Activated naive CD8-positive, alpha-beta T cell treated with anti-CD3 and anti-CD28 coated beads, Interleukin-2, amount 50 U/mL, for 16 hours (primary cell): ENCODE results near the gene SLC16A3.

Experiments used
- DNase-seq: peaks from one replicate; pipeline ENCODE4 v3.0.0-alpha.2; 2020; ENCODE audit warnings: low read depth, low spot score

SLC16A3 gene

DNA sequence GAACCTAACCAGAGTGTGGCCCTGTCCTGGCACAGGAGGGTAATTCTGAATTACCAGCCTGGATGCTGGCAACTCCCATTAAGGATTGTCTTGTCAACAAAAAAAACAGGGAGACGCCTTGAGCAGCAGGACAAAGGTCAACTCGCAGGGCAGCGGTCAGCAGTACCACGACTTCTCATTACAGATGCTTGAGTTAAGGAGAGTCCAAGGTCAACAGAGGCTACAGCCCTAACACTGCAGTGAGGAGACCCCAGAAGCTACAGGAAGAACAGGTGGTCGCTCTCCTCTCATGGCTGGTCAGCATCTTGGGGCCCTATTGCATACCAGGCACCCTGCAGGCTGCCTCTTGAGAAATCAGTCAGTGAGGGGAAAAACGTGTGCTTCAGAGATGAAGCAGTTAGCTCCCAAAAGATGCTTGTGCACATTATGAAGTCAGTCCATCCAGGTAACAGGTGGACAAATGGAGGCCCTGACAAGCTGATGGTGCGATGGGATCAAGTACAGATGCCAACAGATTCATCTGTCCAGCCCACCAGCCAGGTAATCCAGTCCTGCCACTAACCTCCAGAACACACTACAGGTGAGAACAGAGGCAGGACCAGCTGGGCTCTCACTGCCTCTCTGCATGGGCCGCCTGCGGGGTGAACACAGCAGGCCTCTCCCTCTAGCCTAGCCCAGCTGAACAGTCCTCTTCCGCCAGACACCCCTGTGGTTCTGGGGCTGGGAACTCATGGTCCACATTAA is 40.5 kb downstream of the SLC16A3 start:
- no peak for DNase-seq

DNA sequence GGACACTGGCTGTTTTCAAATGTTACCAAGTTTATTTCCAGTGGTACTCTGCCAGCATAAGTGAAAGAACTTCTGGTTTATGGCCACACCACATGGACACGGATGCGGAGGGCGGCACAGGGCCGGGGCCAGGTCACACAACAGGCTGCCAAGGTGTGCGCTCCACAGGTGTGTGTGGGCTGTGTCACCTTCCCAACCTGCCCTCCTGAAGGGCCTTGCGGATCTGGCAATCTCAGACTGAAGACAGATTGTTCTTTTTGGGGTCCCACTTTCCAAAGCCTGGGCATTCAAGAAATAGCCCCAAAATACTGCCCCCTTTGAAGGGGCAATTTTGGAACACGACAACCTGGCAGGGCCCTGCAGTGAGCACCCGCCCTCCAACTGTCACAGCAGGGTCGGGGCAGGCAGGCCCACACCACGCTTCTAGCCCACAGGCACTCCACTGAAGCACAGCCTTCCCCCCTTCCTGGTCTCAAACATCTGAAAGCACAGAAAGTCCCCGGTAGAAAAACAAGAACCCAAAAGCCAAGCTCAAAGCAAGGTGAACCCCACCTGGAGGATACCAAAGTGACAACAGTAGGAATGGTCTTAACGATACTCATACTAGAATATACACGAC is 41.1 kb downstream of the SLC16A3 start:
- no peak for DNase-seq

DNA sequence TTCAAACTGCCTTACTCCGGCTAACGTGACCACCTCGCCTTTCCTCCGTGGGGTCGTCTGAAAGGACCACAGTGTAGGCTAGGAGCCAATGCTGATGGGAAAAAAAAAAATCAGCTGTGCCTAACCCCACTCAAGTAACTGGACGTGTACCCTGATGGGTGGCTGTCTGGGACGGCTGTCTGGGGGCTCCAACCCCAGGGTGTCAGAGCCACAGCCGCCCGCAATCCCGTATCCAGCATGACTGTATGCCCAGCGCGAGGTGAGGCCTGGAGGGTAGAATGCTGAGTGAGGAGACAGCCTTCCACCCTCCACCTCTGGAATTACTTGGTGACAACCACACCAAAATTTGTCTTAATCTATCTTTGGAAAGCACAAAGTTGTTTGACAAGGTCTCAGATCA is 41.8 kb downstream of the SLC16A3 start:
- DNase-seq, result no peak

DNA sequence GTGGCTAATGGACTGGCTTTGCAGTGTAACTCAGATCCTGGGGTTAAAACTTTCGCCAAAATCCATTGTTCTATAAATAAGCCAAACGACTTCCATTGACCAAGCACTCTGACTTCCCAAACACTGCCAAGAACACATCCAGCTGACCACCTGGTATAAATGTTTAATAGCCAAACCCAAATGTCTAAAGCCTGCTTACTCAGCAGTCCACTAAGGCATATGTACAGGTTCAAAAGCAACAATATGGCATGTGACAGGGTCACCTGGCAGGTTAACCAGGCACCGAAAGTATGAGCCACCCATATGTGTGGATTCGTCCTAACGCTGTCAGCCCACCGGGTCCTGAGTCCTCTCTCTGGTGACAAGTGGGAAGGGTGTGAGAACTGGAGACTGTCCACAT is 42.6 kb downstream of the SLC16A3 start:
- DNase-seq, result no peak

DNA sequence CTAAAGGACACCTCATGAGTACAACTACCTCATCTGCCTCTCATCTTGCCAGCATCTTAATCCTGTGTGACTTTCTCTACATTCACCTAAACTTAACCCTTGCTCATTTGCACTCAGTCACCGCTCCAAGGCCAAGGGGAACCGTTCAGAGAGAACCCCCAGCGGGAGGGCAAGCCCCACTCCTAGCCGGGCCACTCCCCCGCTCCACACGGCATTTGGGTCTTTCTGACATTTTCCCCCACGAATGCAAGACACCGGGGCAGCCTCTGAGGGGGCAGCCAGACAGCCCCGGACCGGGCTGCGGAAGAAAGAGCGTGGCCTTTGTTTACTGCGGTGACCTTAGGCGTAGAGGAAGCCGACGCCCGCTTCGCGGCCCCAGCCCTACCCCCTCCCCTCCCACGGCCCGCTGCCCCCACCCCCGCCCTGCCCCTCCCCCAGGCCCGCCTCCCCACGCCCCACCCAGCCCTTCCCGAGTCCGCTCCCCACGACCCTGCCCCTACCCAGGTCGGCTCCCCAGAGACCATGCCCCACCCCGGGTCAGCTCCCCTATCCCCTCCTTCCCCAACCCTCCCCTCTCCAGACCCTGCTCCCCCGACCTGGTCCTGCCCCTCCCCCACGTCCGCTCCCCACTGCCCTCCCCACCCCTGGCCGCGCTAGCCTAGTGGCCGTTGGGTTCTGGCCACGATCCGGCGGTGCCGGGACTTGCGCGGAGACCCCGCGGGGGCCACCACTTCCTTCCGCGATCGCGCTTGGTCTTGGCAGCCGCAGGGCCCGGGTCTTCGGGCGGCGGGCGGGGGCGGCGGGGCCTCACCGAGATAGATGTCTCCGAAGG is 43.9 kb downstream of the SLC16A3 start:
- no peak for DNase-seq

DNA sequence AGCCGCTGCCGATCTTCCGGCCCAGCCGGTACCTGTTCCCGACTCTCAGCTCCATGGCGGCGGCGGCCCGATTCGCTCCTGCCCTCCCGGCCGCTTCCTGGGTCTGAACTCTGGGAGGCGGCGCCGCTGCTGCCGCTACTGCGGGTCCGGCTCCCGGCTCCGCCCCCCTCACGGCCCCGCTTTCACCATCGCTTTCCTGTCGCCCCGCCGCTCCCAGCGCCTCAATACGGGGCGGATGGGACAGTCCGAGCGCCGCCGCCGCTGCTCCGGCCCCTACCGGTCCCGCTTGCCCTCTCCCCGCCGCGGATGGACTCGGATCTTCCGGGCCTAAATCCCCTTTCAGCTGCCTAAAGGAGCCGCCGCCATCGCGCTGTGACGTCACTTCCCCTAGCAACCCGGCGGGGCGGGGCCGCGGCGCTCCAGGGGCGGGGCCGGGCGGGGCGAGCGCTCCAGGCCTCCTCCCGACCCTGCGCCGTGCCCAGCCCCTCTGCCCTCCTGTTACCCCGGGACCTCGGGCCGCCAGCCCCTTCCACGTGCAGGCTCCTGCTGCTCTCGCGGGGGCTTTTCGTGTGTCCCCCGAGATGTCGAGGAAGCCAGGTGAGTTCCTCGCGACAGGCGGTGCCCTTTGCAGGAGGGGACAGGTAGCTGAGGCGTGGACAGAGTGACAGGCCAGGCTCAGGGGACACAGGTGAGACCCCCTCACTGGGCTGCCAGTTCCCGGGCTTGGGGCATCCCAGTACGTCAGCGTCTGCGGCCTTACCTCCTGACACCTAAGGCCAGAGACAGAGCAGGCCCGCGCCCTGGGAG is 44.7 kb downstream of the SLC16A3 start, which contains the start of gene CSNK1D:
Gene CSNK1D, minus strand, starts transcription at position 374 of the 807 bp plus-strand sequence. Its CDS starts 319 bp downstream, at position 55.
- DNase-seq, result peak; percentile 84

DNA sequence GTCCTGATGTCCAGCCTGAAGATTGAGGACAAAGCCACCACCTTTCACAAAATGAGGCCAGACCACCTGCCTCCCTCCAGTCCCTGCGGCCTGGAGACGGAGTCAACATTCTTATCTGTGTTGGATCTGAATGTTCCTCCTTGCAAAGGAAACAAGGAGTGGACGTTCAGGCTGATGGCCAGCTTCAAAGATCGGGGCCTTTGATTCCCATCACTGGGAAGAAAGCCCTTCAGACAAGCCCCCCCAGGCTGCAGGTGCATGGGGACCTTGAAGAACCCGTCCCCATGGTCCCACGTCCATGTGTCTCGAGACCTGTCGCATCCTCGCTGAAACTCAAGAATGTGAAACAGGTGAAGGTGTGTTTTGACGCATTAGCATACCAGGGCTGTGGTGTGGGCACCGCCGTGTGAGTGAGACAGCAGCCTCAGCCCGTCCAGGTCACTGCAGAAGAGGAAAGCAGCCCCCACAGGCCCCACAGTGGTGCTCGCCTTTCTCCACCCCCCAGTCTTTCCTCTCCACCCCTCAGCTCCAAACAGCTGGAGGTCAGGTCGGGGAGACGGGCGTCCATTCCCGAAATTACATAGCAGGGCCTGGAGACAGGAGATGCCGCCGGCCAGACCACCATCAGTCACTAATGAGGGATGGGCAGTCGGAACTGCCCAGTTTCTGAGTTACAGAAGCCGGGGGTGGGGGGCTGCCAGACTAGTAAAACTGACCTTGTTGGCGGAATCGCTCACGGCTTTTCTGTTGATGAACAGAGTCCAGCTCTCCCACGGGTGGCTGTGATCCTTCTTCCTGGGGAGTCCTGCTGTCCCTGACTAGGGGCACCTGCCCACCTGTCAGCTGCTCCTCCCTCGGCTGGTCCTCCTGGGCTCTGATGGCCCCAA is 45.5 kb downstream of the SLC16A3 start:
- no peak for DNase-seq

DNA sequence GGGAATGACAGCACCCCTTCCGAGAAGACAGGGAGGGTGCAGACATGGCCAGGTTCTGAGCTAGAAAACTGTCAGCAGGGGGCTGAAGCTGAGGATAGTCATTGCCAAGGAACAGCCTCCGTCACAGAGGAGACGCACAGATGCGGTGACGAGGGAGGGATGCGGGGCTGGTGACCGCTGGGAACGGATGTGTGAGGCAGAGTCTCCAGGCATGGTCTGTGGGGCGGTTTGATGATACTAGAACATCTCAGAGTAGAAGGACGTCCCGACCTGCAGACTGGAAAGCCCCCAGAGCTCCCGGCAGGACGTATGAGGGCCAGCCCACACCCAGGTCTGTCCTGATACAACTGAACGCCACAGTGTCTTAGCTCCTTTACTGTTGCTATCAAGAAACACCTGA is 46.5 kb downstream of the SLC16A3 start:
- DNase-seq, result no peak

DNA sequence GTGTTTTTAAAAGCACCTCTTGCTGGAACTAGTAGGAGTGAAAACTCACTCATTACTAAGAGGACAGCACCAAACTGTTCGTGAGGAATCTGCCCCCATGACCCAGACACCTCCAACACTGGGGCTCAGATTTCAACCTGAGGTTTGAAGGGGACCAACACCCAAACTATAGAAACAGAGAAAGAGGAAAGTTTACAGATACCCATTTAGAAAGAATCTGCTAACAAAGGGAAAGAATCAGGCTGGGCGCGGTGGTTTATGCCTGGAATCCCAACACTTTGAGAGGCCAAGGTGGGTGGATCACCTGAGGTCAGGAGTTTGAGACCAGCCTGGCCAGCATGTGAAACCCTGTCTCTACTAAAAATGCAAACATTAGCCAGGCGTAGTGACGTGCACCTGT is 48.1 kb downstream of the SLC16A3 start:
- DNase-seq, result no peak

DNA sequence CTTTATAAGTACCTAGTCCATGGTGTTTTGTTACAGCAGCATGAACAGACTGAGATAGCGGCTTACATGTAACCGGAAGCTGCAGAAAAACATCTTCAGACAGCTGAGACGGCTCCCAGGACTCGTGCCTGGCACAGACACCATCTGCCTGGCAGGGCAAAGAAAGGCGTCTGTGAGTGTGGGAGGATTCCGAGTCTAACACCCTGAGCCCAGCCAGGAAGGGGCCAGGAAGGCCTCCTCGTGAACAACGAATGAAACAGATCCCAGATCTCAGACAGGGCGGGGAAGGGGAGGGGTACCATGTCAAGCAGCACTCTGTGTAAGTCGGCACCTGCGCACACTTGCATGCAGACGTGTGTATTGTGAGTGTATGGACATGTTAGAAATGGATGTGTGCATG is 49.0 kb downstream of the SLC16A3 start:
- no peak for DNase-seq

DNA sequence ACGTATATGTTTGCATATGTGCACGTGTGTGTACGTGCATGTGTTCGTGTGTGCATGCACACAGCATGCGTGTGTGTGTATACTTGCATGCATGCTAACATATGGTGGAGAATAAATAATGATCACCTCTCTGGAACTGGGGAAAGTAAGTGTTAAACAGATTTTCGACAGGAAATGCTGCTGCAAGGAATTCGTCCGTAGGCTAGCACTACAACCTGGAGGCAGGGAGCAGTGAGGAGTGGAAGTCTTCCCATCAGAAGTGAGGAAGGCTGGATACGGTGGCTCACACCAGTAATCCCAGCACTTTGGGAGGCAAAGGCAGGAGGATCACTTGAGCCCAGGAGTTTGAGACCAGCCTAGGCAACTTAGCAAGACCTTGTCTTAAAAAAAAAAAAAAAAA is 49.5 kb downstream of the SLC16A3 start:
- DNase-seq, result no peak

DNA sequence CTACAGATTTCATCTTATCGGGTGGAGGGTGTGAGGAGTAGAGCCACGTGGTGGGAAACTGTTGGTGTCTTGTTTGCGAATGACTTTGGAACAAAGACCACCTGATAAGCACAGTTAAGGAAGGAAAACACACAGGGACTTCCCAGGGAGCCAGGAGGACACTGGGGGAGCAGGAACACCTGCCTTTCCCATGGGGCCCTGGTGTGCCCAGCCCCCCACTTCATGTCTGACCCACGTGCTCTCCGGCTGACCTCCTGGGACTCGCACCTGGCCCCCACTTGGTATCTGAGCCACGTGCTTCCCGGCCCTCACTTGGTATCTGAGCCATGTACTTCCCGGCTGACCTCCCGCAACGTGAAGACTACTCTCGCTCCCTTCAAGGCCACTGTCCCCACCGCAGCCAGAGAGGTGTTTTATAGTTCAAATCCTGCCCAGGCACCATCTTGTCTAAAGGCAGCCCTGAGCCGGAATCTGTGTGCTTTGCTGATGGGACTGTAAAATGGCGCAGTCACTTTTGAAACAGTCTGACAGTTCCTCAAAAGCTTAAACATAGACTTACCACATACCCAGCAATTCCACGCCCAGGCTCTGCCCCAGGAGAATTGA is 50.0 kb downstream of the SLC16A3 start:
- no peak for DNase-seq

DNA sequence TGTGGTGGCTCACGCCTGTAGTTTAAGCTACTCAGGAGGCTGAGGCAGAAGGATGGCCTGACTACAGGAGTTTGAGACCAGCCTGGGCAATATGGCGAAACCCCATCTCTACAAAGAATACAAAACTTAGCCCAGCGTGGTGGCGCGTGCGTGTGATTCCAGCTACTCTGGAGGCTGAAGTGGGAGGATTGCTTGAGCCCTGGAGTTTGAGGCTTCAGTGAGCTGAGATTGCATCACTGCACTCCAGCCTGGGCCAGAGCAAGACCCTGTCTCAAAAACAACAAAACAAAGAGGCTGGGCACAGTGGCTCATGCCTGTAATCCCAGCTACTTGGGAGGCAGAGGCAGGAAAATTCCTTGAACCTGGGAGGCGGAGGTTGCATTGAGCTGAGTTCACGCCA is 51.7 kb downstream of the SLC16A3 start:
- no peak for DNase-seq

DNA sequence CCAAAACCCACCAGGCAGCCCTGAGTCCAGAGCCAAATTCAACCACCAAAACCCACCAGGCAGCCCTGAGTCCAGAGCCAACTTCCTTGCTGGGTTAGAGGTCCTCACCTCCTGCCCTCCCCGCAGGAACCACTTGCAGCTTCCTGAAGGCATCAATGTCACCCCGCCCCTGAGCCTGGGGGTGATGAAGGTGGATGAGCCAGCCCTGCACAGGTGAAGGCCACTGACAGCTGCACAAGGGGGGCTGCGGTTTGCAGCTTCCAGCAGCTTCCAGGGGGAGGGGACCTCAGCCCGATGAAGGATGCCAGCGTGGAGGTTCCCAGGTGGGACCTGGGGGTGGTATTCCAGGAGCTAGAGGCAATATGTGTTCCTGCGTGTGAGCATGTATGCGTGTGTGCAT is 52.2 kb downstream of the SLC16A3 start:
- no peak for DNase-seq

DNA sequence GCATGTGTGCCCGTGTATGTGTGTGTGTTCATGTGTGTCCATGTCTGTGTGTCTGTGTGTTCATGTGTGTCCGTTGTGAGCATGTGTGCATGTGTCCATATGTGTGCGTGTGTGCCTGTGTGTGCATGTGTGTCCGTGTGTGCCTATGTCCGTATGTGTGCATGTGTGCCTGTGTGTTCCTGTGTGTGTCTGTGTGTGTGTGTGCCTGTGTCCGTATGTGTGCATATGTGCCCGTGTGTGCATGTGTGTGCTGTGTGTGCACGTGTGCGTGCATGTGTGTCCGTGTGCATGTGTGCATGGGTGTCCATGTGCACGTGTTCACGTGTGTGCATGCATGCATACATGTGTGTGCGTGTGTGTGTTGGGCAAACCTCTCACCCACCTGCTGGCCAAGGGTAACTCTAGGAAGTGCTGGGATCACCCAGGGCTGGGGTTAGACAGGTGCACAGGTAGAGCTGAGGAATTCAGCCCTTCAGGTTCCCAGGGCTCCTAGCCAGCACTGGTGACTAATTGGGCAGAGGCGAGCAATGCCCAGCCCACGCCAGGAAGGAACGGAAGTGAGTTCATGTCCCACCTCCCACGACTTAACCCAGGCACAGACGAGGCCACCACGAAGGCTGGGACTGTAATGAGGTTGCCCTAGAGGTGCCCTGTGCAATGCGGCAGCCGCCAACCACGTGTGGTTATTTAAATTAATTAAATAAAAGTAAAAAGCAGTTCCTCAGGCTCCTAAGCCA is 52.8 kb downstream of the SLC16A3 start:
- DNase-seq, result no peak

DNA sequence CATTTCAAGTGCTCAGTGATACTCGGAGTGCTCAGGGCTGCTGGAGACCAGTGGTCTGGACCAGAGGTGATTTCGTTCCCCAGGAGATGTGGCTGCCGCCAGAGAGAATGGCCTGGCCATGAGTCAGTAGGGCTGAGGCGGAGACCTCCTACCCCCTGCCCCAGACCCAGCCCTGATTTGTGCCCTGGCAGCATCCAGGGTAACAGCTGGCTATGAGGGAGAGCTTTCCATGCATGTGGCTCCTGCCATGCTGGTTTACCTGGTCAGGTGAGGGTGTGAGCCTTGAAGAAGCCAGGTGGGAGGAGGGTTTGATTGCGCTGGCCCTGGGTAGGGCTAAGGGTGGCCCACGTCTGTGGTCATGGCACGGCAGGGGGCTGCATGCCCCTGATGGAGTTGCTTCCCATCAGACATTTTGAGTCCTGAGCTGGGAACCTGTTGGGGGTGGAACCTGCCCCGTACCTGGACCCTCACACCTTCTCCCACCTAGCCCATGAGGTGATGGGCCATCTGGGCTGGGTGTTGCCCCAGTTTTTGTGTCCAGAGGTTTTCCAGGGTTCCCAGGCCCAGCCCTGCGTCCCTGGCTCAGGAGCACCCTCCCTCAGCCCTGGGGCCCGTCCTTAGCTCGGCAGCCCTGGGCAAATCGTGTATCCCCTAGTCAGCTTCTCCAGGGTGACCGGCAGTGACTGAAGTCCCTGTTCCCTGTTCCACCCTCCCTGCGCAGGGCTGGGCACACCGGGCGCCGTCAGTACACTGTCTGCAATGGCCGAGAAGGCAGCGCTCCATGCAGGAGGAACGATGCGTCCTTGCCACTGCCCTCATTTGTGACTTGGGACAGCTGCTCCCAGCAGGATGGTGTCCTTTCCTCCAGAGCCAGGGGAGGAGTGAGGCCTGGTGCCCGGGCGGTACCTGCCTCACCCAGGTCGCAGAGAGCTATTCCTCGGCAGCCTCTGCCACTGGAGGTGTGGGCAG is 53.7 kb downstream of the SLC16A3 start:
- DNase-seq, result no peak

DNA sequence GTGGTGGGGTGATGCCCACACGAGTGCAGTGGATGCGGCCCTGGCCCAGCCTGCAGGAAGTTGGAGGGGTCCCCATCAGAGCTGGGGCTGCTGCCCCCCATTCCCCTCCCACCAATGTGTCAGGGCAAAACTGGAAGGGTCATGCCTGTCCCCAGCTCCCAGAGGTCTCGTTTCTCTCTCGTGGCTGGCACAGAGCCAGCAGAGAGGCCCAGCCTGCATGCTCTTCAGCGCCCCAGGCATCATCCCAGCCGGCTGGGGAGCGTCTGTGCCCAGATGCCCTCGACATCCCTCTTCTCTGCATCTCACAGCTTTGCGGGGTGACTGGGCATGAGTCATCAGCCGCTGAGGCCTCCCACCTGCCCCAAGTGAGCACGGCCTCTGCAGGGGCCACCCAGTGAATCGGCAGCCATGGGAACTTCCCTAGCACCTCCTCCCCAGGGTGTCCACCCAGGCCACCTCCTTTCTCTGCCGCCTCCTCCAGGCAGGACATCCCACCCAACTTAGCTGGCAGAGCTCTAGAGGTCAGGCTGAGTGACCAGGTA is 54.4 kb downstream of the SLC16A3 start:
- DNase-seq, result no peak

DNA sequence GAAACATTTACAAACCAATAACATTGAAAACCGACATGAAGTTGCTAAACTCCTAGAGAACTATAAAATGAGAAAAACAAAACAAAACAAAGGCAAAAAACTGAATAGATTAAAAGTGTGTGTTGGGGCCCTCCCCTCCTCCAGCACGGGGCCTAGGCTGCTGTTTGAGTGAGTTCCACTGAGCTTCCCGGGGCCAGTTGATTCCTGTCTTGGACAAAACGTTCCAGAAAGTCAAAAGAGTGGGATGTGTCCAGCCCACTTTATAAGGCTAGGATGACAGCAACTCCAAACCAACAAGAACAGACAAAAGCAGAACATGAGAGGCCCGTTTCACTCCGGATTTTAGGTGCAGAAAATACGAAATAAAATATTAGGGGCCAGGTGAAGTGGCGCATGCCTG is 56.3 kb downstream of the SLC16A3 start:
- no peak for DNase-seq
